HepG2 (cell line): ENCODE measurements around the gene SRRM3. TPM values are rescaled to one million over a fixed set of nuclear protein-coding genes. Genes with fewer than 3 reads are reported as not detected.

ENCODE experiments used
- TEAD2 ChIP-seq: sonication (generic); formaldehyde crosslinking; IDR thresholded peaks from 2 replicates; pipeline ENCODE4 v1.9.0; 2021; ENCODE audit warnings: missing genetic modification reagents
- ZFP37 ChIP-seq: sonication (generic); formaldehyde crosslinking; IDR thresholded peaks from 2 replicates; pipeline ENCODE4 v1.4.0; 2020; ENCODE audit warnings: missing genetic modification reagents, borderline replicate concordance
- ZNF343 ChIP-seq: sonication (generic); formaldehyde crosslinking; IDR thresholded peaks from 2 replicates; pipeline ENCODE4 v1.4.0; 2020; ENCODE audit warnings: mild to moderate bottlenecking, missing genetic modification reagents
- ZNF790 ChIP-seq: sonication (generic); formaldehyde crosslinking; IDR thresholded peaks from 2 replicates; pipeline ENCODE4 v1.8.0; 2022; ENCODE audit warnings: missing genetic modification reagents, mild to moderate bottlenecking, borderline replicate concordance
- polyA plus RNA-seq, 8 experiments: library from polyadenylated mRNA; depleted of rRNA in 3 of 8; stranded (reverse) in 7 of 8; unstranded in 1 of 8; fragments of >200 nt; fragmentation: Illumina TruSeq in 4 of 8; extraction: Trizol in 4 of 8; gene quantifications; 2 replicates each; pipeline versions ENCODE4 v1.2.1 to v1.2.3, GENCODE V29; 2011 to 2016; ENCODE audit warnings: low read depth in 4 of 8, missing spikeins in 1 of 8, mixed read lengths in 1 of 8; ENCODE audit not compliant: insufficient read depth in 1 of 8
- total RNA-seq, 5 experiments: library from RNA; depleted of rRNA; stranded (reverse); fragments of >200 nt; fragmentation: Illumina TruSeq; extraction: Trizol; gene quantifications; 2 replicates each; pipeline ENCODE4 v1.2.3, GENCODE V29; 2016; ENCODE audit warnings: low read depth in 1 of 5
- TF ChIP-seq, protein P1 (sequence below): sonication (generic); formaldehyde crosslinking; IDR thresholded peaks from 2 replicates; pipeline ENCODE4 v1.5.0; 2020; ENCODE audit warnings: missing genetic modification reagents
- TF ChIP-seq, protein P2 (sequence below): sonication (generic); formaldehyde crosslinking; IDR thresholded peaks from 2 replicates; pipeline ENCODE4 v1.4.0; 2020; ENCODE audit warnings: missing genetic modification reagents
- TF ChIP-seq, protein P3 (sequence below): sonication (generic); formaldehyde crosslinking; IDR thresholded peaks from 2 replicates; pipeline ENCODE4 v1.4.0; 2020; ENCODE audit warnings: missing genetic modification reagents
- TF ChIP-seq, protein P4 (sequence below): IDR thresholded peaks from 2 replicates; pipeline ENCODE4 v1.6.1; 2018; ENCODE audit warnings: missing genetic modification reagents
- TF ChIP-seq, protein P5 (sequence below): sonication (generic); formaldehyde crosslinking; IDR thresholded peaks from 2 replicates; pipeline ENCODE4 v1.5.0; 2020; ENCODE audit warnings: mild to moderate bottlenecking, missing genetic modification reagents
- TF ChIP-seq, protein P6 (sequence below): sonication (generic); formaldehyde crosslinking; IDR thresholded peaks from 2 replicates; pipeline ENCODE4 v1.4.0; 2020; ENCODE audit warnings: mild to moderate bottlenecking, missing genetic modification reagents

The SRRM3 gene
- total and polyA plus RNA-seq, 2 of the 13 experiments (the other 11 are each of a cell fraction or from before 2014, with no cell fraction given), result 0.13 to 0.54 TPM

DNA sequence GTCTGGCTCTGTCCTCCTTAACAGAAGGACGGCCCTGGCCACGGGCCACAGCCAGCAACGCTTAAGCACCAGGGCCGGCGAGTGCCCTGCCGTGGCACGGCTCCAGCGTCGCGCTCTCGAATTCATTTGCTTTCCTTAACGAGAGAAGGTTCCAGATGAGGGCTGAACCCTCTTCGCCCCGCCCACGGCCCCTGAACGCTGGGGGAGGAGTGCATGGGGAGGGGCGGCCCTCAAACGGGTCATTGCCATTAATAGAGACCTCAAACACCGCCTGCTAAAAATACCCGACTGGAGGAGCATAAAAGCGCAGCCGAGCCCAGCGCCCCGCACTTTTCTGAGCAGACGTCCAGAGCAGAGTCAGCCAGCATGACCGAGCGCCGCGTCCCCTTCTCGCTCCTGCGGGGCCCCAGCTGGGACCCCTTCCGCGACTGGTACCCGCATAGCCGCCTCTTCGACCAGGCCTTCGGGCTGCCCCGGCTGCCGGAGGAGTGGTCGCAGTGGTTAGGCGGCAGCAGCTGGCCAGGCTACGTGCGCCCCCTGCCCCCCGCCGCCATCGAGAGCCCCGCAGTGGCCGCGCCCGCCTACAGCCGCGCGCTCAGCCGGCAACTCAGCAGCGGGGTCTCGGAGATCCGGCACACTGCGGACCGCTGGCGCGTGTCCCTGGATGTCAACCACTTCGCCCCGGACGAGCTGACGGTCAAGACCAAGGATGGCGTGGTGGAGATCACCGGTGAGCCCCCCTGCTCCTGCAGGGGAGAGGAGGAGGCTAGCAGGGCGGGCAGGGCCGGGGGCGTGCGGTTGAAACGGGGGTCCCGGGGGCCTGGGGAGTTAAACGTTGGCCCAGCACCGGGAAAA is 100.9 kb downstream of the SRRM3 start, which contains the start of gene HSPB1 (continued):
- TF ChIP-seq, protein P1, sequence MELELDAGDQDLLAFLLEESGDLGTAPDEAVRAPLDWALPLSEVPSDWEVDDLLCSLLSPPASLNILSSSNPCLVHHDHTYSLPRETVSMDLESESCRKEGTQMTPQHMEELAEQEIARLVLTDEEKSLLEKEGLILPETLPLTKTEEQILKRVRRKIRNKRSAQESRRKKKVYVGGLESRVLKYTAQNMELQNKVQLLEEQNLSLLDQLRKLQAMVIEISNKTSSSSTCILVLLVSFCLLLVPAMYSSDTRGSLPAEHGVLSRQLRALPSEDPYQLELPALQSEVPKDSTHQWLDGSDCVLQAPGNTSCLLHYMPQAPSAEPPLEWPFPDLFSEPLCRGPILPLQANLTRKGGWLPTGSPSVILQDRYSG, result no peak
- TF ChIP-seq, protein P2, sequence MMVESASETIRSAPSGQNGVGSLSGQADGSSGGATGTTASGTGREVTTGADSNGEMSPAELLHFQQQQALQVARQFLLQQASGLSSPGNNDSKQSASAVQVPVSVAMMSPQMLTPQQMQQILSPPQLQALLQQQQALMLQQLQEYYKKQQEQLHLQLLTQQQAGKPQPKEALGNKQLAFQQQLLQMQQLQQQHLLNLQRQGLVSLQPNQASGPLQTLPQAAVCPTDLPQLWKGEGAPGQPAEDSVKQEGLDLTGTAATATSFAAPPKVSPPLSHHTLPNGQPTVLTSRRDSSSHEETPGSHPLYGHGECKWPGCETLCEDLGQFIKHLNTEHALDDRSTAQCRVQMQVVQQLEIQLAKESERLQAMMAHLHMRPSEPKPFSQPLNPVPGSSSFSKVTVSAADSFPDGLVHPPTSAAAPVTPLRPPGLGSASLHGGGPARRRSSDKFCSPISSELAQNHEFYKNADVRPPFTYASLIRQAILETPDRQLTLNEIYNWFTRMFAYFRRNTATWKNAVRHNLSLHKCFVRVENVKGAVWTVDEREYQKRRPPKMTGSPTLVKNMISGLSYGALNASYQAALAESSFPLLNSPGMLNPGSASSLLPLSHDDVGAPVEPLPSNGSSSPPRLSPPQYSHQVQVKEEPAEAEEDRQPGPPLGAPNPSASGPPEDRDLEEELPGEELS (CRISPR knock-in tag), result peak; percentile 35; the same call in 1 of the 2 replicates
- TF ChIP-seq, protein P3, sequence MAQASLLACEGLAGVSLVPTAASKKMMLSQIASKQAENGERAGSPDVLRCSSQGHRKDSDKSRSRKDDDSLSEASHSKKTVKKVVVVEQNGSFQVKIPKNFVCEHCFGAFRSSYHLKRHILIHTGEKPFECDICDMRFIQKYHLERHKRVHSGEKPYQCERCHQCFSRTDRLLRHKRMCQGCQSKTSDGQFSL (CRISPR knock-in tag), result no peak
- TF ChIP-seq, protein P4, sequence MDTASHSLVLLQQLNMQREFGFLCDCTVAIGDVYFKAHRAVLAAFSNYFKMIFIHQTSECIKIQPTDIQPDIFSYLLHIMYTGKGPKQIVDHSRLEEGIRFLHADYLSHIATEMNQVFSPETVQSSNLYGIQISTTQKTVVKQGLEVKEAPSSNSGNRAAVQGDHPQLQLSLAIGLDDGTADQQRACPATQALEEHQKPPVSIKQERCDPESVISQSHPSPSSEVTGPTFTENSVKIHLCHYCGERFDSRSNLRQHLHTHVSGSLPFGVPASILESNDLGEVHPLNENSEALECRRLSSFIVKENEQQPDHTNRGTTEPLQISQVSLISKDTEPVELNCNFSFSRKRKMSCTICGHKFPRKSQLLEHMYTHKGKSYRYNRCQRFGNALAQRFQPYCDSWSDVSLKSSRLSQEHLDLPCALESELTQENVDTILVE (CRISPR knock-in tag), result peak; percentile 62; the same call in 1 of the 2 replicates
- TF ChIP-seq ZFP37 (CRISPR knock-in tag) (no peak), TEAD2 (CRISPR knock-in tag) (no peak), ZNF343 (CRISPR knock-in tag) (0 out of 2 replicates have a peak, but pooled peaks have one; percentile 18), ZNF790 (CRISPR knock-in tag) (peak; percentile 63; the same call in 1 of the 2 replicates)
- TF ChIP-seq, protein P5, sequence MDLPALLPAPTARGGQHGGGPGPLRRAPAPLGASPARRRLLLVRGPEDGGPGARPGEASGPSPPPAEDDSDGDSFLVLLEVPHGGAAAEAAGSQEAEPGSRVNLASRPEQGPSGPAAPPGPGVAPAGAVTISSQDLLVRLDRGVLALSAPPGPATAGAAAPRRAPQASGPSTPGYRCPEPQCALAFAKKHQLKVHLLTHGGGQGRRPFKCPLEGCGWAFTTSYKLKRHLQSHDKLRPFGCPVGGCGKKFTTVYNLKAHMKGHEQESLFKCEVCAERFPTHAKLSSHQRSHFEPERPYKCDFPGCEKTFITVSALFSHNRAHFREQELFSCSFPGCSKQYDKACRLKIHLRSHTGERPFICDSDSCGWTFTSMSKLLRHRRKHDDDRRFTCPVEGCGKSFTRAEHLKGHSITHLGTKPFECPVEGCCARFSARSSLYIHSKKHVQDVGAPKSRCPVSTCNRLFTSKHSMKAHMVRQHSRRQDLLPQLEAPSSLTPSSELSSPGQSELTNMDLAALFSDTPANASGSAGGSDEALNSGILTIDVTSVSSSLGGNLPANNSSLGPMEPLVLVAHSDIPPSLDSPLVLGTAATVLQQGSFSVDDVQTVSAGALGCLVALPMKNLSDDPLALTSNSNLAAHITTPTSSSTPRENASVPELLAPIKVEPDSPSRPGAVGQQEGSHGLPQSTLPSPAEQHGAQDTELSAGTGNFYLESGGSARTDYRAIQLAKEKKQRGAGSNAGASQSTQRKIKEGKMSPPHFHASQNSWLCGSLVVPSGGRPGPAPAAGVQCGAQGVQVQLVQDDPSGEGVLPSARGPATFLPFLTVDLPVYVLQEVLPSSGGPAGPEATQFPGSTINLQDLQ (CRISPR knock-in tag), result no peak
- TF ChIP-seq, protein P6, sequence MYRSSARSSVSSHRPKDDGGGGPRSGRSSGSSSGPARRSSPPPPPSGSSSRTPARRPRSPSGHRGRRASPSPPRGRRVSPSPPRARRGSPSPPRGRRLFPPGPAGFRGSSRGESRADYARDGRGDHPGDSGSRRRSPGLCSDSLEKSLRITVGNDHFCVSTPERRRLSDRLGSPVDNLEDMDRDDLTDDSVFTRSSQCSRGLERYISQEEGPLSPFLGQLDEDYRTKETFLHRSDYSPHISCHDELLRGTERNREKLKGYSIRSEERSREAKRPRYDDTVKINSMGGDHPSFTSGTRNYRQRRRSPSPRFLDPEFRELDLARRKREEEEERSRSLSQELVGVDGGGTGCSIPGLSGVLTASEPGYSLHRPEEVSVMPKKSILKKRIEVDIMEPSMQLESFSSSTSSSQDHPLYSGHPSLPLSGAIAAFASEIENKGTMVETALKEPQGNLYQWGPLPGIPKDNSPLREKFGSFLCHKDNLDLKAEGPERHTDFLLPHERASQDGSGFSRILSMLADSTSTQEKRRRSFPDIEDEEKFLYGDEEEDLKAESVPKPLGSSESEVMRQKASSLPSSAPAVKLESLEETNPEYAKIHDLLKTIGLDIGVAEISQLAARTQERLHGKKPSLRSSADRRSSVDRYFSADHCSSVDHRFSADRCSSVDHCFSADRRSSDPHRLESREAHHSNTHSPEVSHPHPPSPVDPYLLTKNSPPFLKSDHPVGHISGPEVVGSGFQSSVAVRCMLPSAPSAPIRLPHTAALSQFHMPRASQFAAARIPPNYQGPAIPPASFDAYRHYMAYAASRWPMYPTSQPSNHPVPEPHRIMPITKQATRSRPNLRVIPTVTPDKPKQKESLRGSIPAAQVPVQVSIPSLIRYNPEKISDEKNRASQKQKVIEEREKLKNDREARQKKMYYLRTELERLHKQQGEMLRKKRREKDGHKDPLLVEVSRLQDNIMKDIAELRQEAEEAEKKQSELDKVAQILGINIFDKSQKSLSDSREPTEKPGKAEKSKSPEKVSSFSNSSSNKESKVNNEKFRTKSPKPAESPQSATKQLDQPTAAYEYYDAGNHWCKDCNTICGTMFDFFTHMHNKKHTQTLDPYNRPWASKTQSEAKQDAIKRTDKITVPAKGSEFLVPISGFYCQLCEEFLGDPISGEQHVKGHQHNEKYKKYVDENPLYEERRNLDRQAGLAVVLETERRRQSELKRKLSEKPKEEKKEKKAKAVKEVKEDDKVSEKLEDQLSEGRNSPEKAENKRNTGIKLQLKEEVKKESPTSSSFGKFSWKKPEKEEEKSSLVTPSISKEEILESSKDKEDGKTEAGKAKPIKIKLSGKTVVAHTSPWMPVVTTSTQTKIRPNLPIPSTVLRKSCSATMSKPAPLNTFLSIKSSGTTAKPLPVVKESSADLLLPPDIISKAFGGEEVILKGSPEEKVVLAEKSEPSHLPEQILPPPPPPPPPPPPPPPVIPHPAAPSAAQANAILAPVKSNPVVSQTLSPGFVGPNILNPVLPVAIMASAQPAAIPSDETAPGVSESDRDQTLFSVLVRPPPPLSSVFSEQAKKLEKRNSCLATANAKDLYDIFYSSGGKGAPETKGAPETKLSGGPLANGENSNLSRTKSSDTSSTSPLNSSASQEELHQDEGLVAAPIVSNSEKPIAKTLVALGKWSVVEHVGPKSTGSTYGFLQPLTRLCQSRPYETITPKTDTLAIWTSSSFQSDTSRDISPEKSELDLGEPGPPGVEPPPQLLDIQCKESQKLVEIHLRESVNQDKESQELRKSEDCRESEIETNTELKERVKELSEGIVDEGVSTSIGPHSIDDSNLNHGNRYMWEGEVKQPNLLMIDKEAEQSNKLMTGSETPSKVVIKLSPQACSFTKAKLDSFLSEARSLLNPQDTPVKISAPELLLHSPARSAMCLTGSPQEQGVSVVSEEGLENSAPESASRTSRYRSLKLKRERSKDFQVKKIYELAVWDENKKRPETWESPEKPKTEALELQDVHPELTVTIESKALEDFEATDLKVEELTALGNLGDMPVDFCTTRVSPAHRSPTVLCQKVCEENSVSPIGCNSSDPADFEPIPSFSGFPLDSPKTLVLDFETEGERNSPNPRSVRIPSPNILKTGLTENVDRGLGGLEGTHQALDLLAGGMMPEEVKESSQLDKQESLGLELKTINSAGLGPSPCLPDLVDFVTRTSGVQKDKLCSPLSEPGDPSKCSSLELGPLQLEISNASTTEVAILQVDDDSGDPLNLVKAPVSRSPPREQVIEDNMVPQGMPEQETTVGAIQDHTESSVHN (CRISPR knock-in tag), result no peak
